GM21723 (cell line): Measurements from ENCODE around the gene SCFD2.
"Not testable (repeated sequence)": the region's sequence is repeated elsewhere in the genome, so short reads cannot be mapped to it uniquely, and the experiment has no call there.

Source experiments
- ATAC-seq: cut with Tn5 transposase; IDR thresholded peaks from one replicate; pipeline ENCODE4 v1.9.1; 2021; ENCODE audit warnings: mild to moderate bottlenecking, moderate library complexity; ENCODE audit not compliant: unreplicated experiment

SCFD2 gene

DNA sequence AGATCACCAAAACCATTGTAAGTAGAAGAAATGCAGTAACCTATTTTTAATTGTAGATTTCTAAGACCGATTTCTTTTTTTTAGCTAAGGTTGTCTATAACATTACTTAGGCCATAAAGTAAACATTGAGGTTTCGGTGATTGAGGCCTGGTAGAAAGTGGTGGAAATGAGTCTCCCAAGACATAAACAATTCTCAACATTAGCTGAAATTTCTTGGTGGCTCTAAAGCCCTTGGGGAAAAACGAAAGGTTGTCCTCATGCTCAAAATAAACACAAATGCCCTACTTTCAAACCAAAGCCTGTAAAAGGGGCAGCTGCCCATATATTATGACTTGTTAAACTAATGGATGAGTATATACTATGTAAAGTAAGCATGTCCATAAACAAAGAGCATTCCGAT is 98.8 kb downstream of the SCFD2 start:
- no peak for ATAC-seq

DNA sequence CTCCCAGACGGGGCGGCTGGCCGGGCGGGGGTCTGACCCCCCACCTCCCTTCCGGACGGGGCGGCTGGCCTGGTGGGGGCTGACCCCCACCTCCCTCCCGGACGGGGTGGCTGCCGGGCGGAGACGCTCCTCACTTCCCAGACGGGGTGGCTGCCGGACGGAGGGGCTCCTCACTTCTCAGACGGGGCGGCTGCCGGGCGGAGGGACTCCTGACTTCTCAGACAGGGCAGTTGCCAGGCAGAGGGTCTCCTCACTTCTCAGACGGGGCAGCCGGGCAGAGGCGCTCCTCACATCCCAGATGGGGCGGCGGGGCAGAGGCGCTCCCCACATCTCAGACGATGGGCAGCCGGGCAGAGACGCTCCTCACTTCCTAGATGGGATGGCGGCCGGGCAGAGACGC is 109.9 kb downstream of the SCFD2 start:
- ATAC-seq = not testable (repeated sequence)

DNA sequence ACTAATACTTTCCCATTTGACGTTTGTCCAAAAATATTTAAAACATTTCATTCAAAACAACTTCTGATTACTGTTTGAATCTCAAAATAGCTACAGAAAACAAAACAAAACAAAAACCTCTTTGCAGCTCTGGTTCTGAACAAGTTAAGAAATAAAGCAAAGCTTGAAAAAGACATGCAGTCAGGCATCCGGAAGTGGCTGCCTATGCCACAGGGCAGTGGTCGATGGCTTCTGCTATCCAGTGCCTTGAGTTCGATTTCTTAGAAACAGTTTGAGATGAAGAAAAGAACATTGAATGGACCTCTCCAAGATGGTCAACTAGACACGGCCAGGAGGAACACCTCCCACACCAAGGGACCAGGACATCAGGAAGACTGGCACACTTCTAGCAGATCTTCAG is 125.3 kb downstream of the SCFD2 start:
- no peak for ATAC-seq

DNA sequence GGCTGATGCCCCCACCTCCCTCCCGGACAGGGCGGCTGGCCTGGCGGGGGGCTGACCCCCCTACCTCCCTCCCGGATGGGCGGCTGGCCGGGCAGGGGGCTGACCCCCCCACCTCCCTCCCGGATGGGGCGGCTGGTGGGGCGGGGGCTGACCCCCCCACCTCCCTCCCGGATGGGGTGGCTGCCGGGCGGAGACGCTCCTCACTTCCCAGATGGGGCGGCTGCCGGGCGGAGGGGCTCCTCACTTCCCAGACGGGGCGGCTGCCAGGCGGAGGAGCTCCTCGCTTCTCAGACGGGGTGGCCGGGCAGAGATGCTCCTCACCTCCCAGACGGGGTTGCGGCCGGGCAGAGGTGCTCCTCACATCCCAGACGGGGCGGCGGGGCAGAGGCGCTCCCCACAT is 127.5 kb downstream of the SCFD2 start:
- ATAC-seq = not testable (repeated sequence)

DNA sequence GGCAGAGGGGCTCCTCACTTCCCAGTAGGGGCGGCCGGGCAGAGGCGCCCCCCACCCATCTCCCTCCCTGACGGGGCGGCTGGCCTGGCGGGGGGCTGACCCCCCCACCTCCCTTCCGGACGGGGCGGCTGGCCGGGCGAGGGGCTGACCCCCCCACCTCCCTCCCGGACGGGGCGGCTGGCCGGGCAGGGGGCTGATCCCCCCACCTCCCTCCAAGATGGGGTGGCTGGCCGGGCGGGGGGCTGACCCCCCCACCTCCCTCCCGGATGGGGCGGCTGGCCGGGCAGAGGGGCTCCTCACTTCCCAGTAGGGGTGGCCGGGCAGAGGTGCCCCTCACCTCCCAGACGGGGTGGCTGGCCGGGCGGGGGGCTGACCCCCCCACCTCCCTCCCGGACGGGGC is 128.1 kb downstream of the SCFD2 start:
- ATAC-seq = not testable (repeated sequence)

DNA sequence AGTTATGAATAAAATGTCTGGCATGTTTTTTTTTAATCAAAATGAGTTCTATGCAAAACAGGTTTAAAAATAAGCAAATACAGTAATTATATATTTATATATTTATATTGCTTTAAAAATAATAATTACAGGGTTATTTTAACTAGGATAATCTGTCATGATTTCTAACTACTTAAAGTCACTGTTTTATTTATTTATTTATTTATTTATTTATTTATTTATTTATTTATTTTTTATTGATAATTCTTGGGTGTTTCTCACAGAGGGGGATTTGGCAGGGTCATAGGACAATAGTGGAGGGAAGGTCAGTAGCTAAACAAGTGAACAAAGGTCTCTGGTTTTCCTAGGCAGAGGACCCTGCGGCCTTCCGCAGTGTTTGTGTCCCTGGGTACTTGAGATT is 129.2 kb downstream of the SCFD2 start:
- ATAC-seq = not testable (repeated sequence)

DNA sequence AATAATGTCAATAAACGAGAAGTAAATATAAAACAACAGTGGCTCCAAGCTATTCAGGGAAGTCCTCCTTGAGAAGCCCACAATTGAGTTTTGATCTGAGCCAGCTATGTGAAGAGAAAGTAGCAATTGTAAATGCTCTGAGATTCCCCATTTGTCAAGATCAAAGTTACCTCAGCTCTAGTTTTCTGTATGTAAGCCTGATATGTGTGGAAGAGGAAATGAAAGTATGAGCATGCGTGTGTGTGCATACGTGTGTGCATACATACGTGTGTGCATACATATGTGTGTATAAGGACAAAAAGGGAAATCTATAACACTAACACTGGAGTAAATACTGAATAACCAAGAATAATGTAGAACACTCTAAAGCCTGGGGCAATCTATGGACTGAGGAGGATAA is 130.3 kb downstream of the SCFD2 start:
- no peak for ATAC-seq

DNA sequence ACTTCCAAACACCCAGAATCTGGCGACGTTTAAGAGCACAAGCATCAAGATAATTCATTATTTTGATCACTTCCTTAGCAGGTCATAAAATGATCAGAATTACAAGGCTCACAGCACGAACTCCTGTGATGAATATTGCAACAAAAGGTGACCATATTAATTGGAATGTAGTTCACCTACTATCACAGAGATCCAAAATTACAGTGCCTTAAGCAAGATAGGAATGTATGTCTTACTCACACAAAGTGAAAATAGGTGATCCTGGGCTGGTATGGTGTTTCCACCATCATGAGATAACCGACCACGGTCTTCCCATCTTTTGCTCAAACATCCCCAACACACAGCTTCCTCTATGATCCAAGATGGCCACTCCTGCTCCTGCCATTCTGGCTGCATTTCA is 131.2 kb downstream of the SCFD2 start:
- no peak for ATAC-seq

DNA sequence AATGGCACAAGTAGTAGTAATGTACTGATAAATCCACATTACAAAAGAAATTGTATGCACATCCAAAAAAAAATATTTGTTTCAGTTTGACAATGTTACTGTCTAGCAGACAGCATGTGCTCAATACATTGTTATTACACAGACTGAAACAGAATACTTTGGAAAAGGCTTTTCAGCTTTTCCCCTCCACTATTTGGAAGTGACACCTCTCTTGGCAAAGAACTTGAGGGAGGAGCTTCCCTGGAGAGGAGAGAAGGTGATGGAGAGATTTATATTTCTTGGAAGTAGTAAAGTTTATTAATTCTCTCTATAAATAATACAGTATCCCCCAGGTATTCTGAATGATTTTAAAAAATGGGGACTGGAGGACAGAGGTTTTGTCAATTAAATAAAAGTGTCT is 131.8 kb downstream of the SCFD2 start:
- no peak for ATAC-seq

DNA sequence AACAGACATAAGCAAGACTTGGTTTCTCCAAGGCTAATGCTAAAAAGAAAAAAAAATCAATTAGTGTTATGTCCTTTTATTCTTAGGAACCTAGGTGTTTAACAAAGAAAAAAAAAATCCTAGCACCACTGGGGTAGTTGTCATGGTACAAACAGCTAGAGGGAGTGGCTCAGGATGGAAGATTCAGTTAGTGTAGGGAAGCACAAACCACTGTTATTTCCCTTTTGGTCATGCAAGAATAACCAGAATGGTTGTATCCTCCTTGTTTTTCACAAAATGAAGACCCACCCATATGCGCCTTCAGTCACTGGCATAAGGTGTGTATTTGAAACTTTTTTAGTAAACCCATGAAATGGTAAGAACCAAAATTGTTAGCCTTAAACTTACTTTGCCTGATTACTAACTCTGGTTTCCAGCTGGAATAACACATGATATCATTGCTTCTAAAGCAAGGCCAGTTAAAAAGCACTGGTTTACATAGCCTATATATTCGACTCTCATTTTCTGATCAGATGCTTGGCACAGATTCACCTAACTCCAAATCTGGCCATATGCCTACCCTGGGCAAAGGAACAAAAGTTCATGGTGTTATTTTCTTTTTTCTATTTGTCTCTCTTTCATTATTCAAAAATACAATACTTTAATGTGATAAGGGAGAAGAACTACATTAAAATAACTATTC is 132.6 kb downstream of the SCFD2 start:
- no peak for ATAC-seq

DNA sequence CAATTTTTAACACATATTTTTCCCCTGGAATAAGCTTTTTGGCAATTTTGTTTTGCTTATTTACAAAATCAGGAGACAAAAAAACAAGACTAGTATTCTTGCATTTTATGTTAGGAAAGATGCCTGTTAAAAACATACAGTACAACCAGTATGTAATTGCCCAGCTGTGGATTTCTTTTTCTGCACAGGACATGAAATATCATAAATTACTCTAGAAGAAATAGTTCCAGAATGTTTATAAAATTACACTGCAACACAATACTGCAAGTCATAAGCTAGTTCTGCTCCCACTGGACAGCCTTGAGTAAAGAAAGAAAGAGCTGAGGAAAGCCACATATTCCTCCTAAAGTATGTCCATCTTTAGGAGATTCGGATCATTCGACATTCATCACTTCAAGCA is 133.5 kb downstream of the SCFD2 start:
- ATAC-seq = no peak

DNA sequence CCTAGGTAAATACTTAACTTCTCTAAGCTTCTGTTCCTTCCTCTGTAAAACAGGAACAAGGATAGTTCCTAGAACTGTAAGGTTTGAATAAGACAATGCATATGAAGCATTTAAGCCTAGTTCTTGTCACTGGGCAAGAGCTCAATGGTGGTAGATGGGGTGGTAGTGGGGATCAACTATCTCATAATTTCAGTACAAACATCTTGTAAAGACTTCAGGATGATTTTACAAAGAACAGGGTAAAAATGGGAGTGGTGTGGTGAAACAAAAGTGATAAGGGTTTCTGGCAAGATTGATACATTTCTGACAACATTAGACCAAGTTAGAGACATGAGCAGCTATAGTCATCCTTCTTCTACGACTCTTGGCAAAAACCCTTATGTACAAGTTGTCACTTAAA is 137.8 kb downstream of the SCFD2 start:
- ATAC-seq = no peak

DNA sequence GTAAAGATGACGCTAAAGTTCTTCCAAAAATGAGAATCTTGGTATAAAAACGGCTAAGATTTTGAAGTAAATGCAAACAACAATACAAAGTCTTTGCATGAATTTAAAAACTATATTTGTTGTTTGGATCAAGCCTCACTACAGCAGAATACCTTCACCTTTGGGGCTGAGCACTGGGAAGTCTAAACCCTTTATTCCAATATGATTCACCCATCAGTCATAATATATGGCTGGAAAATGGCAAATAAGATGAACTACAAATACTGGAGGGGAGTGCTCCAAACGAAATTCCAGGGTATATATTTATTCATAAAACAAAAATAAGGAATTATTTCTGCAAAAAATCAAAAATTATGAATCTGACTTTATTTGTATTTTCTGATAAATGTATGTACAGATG is 138.4 kb downstream of the SCFD2 start:
- ATAC-seq = no peak

DNA sequence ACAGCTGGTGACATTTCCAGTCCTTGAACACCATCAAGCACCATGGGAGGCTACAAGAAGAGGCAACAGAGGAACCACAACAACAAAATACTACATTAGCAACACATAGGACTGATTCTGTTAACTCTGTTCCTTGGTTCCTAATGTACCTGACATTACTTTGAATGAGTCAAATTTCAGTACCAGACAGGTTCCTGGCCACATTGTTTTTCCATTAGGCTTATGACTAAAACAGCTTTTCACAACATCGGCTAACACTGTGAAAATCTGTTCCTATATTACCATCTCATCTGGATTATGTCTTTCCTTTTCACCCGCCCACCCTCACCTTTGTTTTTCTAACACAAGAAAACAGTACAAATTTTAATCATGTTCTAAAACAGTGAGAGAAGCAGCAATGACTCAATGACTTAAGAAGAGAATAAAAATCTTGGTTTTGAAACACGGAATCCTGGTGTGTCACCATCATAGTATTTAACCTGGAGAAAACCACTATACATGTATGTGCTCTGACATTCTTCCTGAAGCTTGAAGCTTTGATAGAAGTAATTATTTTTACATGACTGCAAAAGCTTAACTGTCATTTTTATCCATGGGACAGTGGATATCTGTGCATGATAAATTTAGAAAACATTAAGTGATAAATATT is 143.9 kb downstream of the SCFD2 start:
- ATAC-seq = no peak

DNA sequence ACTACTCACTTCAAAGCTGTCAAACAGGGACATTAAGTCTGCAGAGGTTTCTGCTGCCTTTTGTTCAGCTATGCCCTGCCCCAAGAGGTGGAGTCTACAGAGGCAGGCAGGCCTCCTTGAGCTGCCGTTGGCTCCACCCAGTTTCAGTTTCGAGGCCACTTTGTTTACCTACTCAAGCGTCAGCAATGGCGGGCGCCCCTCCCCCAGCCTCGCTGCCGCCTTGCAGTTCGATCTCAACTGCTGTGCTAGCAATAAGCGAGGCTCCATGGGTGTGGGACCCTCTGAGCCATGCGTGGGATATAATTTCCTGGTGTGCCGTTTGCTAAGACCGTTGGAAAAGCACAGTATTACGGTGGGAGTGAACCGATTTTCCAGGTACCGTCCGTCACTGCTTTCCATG is 146.7 kb downstream of the SCFD2 start:
- ATAC-seq = not testable (repeated sequence)

DNA sequence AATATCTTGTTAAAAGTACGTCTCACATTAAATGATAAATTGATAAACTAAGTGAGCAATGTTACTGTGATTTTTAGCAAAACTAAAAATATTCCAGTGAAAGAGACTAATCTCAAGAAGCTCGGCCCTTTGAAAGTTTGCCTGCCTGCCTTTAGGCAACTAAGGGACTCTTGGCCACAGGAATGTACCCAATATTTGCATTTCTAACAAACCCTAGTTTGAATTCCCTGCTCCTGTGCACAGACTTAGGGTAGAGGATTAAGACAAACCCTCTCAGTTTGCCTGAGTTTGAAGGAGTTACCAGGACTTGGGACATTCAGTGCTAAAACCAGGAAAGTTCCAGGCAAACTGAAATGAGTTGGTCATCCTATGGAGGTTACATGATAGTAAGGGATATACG is 157.1 kb downstream of the SCFD2 start:
- no peak for ATAC-seq

DNA sequence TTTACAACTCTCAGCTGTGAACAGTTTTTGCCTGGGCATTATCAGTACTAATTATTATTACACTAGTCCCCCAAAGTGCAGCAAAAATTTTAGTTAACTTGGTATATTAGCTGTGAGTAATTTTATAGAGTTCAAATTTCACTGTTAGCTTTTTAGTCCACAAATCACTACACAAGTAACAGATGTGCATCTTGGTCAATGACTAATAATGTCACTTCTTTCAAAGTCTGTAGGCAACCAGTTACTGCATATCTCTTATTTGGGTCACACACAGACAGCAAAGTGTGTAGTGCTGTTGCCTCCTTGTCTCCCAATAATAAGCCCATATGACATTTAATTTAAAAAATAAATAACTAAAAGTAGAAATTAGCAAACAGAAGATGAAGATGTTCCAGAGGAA is 159.9 kb downstream of the SCFD2 start:
- no peak for ATAC-seq

DNA sequence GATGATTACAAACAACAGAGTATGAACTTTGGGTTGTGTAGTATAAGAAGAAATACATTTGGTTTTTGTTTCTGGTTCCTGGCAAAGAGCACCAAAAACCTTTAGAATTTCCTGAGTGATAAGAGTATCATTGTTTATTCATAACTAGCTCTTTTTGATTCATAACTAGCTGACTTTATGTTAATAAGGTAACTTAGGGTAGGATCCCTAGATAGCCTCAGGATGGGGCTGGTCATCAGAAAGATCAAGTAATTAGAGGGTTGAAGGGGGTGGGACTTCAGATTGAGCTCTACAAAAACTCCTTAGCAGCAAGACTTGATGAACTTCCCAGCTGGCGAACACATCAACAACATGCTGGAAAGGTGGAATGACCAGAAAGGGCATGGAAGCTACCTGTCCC is 166.5 kb downstream of the SCFD2 start:
- no peak for ATAC-seq

DNA sequence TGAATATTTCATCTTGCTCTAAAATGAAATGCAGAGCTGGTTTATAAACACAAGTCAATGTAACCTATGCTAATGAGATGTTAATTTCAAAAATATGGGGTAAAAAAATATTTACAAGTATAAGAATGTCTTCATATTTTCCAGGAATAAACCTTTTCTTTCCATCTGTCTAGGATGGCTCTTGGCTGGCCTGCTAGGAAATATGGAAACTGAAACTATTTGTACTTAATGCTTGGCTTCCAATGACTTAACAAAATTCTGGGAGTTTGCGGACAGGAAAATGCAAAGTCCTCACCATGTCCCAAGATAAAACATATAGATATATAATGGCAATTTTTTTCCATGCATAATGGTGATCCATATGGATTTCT is 168.1 kb downstream of the SCFD2 start:
- ATAC-seq = no peak

DNA sequence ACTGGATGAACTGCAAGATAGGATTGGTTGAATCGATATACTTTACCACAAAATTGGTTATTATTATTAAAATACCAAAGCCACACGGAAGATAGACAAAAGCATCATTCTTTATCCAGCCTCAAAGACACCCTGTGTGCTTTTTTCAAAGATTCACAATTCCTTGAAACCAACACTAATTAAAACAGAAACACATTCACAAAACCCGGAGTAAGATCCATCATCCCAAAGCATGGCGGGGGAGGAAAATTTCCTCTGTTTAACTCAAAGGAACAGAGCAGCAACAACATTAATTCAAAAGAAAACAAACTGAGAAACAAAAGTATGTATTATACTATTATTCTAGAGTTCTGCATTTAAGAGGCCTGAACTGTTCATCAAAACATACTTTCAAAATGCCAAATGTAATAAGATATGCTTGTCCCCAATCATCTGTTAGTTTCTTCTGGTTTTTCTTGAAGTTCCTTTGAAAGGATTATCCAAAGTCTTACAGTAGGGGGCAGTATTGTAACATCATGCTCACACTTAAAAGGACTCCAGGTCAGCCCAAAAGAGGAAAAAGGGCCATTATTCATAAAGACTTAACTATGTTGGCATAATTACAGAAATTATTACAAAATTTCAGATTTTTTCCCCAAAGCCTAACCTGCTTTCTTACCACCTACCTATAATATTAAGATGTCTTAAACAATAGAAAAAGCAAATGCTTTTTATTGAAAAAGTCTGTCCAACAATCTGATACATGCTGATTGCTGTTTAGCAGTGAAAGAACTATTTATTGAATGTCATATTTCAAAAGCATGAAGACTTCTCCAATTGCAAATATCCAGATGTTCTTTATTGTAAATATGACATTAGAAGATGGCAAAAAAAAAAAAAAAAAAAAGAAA is 168.7 kb downstream of the SCFD2 start:
- ATAC-seq = peak; percentile 72

DNA sequence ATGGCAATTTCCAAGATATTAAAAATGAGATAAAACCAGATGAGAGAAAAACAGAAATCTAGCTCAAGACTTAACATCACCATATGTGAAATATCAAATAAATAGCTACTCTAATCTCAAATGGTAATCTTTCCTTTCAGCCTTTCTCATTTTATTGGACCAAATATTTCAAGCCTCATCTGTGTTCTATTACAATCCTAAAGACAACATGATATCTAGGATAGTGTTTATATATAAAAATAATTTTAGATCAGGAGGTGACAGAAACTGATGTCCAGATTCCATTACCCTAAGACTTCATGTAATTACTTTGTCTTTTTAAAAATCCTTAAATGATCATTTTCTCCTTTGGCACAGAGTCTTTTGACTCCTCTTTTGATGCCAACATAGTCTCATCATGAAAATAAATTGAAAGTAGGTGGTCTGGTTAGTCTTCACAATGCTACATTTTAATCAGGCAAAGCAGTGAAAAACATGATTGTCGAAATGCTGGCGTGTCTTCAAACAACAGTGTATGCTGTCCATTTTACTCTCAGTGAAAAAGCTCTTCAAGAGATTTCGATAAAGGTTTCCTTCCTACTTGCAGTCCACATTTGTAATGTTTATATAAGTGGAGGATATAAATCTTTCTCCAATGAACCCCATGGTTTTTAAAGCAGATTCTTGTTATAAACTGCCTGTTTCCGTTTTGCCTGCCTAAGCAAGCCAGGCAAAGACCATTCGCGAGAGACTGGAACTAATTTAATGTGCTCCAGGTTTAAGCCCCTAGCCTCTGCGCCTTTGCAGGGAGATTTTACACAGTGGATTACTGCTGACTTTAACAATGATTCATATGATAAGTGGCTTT is 169.8 kb downstream of the SCFD2 start:
- ATAC-seq = no peak
